HK-2 (cell line): Measurements from ENCODE around the gene CUBN.

Experiments
- DNase-seq: peaks from one replicate; pipeline ENCODE4 v3.0.0-alpha.2; 2018; ENCODE audit not compliant: unreplicated experiment

The CUBN gene

GRCh38 chr10:17109046-17109445, 20.6 kb downstream of the CUBN start:
- no peak for DNase-seq

- DNase-seq, result no peak
These were observed 22.6 kb downstream of the CUBN start for GRCh38 chr10:17106991-17107390.

- DNase-seq, result no peak
These were observed 27.7 kb downstream of the CUBN start for GRCh38 chr10:17101910-17102266.

GRCh38 chr10:17101257-17101909, 28.2 kb downstream of the CUBN start:
- no peak for DNase-seq

GRCh38 chr10:17100586-17100985, 29.0 kb downstream of the CUBN start:
- DNase-seq, result no peak

- DNase-seq, result no peak
These were observed 31.6 kb downstream of the CUBN start for GRCh38 chr10:17098012-17098411.

- no peak for DNase-seq
These were observed 34.8 kb downstream of the CUBN start for GRCh38 chr10:17094844-17095243.

GRCh38 chr10:17092986-17093803, 36.4 kb downstream of the CUBN start:
- DNase-seq, result no peak

- DNase-seq, result no peak
These were observed 37.2 kb downstream of the CUBN start for GRCh38 chr10:17092216-17092944.

GRCh38 chr10:17088118-17088806, 41.3 kb downstream of the CUBN start:
- no peak for DNase-seq

- DNase-seq, result no peak
These were observed 42.7 kb downstream of the CUBN start for GRCh38 chr10:17086865-17087367.

- DNase-seq, result no peak
These were observed 44.4 kb downstream of the CUBN start for GRCh38 chr10:17085011-17085725.

GRCh38 chr10:17084258-17084657, 45.4 kb downstream of the CUBN start:
- DNase-seq, result no peak

- no peak for DNase-seq
These were observed 48.2 kb downstream of the CUBN start for GRCh38 chr10:17081431-17081830.

GRCh38 chr10:17077890-17078289, 51.7 kb downstream of the CUBN start:
- DNase-seq, result no peak

GRCh38 chr10:17077346-17077781, 52.2 kb downstream of the CUBN start:
- DNase-seq, result no peak

- DNase-seq, result no peak
These were observed 52.8 kb downstream of the CUBN start for GRCh38 chr10:17076626-17077345.

- DNase-seq, result no peak
These were observed 53.9 kb downstream of the CUBN start for GRCh38 chr10:17075533-17076359.

GRCh38 chr10:17074541-17074847, 55.1 kb downstream of the CUBN start:
- no peak for DNase-seq
